GM21515 (cell line): Measurements from ENCODE around the gene C20orf202.

Experiments
- ATAC-seq: cut with Tn5 transposase; IDR thresholded peaks from one replicate; pipeline ENCODE4 v1.9.1; 2021; ENCODE audit not compliant: unreplicated experiment

C20orf202 gene

GRCh38 chr20:1202762-1203504 is at the start of gene C20orf202:
Gene C20orf202 (plus strand): TSS chr20:1203454. CDS start chr20:1203586, 132 bp downstream.
- no peak for ATAC-seq

DNA sequence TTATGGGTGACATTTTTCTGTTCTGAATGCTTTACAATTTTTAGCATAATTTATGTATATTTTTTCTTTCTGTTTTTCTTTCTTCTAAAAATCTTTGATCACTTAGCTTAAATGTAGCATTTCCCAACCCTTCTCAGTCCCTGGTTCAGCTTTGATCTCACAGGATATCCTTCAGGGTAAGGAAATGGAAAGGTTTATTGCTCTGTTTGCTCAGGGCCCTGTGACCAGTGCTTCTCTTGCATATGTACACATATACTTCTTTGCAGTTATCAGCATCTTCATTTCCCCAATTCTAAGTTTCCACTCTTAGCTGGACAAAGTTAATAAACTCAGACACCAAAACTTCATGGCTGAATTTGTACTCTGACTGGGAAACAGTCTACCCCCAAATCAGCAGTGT is 49.0 kb upstream of the C20orf202 start:
- ATAC-seq = no peak

DNA sequence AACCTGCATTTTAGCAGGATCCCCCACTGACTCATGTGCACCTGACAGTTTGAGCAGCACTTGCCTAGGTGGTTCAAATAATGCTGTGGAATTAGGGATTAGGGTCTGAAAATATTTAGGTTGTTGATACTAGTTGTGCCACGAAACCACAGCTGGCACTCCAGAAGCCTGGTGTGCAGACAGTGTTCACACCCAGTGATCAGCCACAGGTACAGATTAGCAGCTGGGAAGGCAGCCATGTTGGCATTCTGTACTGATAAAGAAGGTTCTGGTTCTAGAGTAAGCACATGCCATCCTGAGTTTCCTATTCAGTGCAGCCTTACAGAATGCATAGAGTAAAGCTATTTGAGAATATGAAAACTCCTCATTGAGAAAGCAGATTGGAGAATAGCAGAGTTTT is 48.6 kb upstream of the C20orf202 start:
- no peak for ATAC-seq

DNA sequence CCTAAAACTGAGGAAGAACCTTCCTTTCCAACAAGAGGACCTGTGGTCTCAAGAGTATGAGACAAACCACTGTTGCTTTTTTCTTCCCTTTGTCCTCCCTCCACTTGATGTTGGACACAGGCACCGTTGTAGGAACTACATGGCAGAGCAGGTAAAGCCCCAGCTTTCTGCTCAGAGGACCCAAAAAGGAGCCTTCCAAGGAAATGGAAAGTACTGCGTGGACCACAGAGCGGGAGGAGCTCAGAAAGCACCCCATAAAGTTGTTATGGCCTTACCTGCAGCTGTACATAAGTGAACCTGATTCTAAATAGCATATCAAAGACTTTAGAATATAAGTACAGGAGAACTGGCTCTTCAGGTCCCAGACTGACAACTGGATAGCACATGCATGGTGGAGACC is 47.9 kb upstream of the C20orf202 start:
- no peak for ATAC-seq

DNA sequence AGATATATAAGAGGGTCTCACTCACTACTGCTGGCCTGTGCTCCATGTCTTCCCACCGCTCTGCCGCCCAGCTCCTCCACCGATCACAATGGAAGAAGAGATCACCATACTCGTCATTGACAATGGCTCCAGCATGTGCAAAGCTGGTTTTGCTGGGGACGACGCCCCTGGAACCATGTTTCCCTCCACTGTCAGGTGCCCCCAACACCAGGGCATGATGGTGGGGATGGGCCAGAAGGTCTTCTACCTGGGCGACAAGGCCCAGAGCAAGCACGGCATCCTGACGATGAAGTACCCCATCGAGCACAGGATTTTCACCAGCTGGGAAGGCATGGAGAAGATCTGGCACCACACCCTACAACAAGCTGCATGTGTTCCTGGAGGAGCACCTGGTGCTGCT is 42.8 kb upstream of the C20orf202 start:
- no peak for ATAC-seq

DNA sequence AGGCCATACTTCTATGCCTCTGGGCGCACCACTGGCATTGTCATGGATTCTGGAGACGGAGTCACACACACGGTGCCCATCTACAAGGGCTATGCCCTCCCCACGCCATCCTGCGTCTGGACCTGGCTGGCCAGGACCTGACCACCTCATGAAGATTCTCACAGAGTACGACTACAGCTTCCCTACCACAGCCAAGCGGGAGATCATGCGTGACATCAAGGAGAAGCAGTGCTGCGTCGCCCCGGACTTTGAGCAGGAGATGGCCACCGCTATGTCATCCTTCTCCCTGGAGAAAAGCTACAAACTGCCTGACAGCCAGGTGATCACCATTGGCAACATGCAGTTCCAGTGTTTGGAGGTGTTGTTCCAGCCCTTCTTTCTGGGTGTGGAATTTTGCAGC is 42.3 kb upstream of the C20orf202 start:
- no peak for ATAC-seq

GRCh38 chr20:1163105-1163504 is 40.1 kb upstream of the C20orf202 start:
- no peak for ATAC-seq

GRCh38 chr20:1163653-1164052 is 39.6 kb upstream of the C20orf202 start:
- no peak for ATAC-seq

GRCh38 chr20:1164871-1165270 is 38.4 kb upstream of the C20orf202 start:
- no peak for ATAC-seq

- no peak for ATAC-seq
These were observed 37.7 kb upstream of the C20orf202 start for GRCh38 chr20:1165521-1165920.

GRCh38 chr20:1165941-1166340 is 37.3 kb upstream of the C20orf202 start:
- no peak for ATAC-seq

DNA sequence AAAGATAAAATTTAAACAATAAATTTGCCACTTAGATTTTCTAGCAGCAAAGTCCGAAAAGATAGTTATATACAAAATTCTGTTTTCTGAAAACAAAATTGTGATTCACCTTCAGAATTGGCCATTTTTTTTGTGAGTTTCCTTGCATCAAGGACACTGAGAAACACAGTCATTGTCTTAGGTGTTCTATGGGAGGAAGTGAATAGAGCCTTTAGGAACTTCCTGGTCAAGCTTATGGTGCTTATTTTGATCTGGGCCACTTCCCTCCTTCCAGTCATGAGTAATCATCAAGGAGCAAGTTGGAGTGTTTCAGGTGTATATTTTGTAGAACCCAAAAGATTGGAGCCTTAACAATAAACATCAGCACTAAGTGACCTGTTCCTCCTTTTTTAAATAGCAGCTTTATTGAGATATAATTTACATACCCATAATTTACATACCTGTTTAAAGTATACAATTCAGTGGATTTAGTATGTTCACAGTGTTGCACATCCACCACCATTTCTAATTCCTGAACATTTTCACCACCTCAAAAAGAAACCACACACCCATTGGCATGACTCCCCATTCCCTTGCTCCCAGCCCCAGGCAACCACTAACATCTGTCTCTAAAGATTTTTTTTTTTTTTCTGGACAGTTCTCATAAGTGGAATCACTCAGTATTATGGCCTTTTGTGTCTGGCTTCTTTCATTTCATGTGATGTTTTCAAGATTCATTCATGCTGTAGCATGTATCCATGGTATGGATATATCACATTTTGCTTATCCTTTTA is 36.1 kb upstream of the C20orf202 start:
- no peak for ATAC-seq

GRCh38 chr20:1169224-1169623 is 34.0 kb upstream of the C20orf202 start:
- no peak for ATAC-seq

- ATAC-seq = no peak
These were observed 31.7 kb upstream of the C20orf202 start for GRCh38 chr20:1171461-1172093.

DNA sequence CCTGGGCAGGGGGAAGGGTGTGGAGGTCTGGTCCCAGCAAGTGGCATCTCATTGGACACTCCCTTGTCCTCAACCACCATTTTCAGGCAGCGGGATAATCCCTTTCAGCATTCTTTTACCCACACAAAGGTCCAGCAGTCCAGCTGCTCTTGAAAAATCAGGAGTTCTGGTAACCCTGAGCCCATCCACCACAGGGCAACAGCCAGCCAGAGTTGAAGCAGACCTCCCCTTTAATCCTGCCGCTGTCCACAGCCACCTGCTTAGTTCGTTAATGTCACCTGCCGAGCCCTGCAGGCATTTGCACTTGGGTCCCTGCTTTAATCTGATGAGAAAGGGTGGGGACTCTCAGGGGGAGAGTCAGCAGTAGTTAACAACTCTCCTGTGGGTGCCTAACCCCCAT is 29.6 kb upstream of the C20orf202 start:
- no peak for ATAC-seq

DNA sequence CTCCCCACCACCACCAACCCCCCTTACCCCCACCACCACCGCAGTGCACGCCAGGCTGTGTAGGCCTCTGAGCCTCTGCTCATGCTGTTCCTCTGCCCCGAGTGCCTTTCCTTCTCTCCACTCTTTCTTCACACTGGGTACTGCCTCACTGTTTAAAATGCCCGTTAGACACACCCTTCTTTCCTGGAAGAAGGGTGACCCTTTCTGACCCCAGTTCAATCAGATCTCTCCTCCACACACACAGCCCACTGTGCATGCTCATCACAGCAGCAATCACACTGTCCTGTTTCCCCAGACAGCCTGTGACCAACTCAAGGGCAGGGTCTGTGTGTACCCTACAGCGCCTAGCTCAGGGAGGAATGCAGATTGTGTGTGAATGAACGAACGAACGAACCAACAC is 28.5 kb upstream of the C20orf202 start:
- no peak for ATAC-seq

- no peak for ATAC-seq
These were observed 25.6 kb upstream of the C20orf202 start for GRCh38 chr20:1177680-1178079.

DNA sequence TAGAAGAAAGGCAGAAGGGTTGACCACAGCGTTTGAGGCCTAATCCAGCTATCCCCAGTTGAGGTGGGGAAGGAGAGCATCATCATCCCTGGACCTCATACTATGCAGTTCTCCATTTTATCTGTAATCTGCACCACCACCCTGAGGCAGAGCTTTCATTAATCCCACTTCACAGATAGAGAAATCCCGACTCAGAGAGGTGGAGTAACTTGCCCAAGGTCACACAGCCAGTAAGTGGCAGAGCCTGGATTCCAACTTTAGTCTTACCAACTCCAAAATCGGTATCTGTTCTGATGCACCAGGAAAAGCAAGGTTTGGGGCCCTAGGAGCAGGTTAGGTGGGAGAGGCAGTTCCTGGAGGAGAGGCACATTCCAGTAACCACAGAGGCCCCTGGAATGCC is 25.2 kb upstream of the C20orf202 start:
- no peak for ATAC-seq

- ATAC-seq = no peak
These were observed 24.6 kb upstream of the C20orf202 start for GRCh38 chr20:1178623-1179022.

GRCh38 chr20:1180949-1181348 is 22.3 kb upstream of the C20orf202 start:
- no peak for ATAC-seq

DNA sequence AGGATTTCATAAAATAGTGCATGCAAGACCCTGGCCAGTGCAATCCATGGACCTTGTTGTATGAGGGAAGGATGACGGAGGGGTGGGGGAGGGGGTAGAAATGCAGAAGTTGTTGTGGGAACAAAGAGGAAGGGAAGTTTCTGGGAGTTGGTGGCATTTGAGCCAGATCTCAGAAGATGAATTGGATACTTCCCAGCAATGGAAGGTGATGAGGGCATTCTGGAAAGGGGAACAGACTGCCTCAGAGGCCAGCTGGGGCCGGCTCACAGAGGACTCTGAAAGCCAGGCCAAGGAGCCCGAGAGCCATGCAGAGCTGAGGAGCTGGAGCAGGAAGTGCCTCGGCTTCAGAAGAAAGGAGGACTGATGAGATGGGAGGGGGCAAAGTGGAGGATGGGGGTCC is 21.1 kb upstream of the C20orf202 start:
- ATAC-seq = no peak

GRCh38 chr20:1183153-1183552 is 20.1 kb upstream of the C20orf202 start:
- no peak for ATAC-seq
